ENCODE results near the gene ABCB8.

Gene ABCB8

DNA sequence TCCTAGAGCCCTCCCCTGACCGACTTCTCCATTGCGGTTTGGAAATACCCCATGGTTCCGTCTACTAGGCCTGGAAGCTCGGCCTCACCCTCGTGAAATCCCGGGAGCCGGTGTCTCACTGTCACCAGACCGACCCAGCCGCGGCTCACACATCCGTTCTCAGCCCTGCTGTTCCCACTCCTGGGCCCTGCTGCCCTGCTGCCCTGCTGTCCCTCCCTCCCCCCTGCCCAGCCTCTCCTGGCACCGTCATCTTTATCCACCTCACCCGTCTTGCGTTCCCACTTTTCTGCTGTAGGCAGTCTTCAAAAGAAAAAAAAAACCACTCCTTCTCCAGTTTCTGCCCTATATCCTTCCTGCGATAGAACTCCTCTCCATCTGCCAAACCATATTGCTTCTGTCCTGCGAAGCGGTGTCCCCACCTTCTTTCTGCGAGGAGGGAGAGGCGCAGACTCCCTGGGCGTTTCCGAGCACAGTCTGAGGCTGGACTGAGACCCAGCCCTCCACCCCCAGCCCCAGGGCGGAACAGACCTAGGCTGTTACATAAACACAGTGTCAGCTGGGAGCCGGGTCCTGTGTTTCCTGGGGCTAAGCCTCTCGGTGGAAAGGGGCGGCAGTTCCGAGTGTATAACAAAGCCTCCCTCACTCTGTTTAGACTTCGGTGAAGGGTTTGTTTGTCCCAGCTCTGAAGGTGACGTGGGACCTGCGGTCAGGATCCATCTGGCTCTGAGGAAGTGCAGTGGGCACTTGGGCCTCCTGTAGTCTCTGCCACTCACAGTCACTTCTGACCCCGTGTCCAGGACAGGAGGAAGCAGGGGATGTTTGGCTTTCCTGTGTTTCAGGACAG is 60.8 kb downstream of the ABCB8 start:
- DNase-seq = no peak

DNA sequence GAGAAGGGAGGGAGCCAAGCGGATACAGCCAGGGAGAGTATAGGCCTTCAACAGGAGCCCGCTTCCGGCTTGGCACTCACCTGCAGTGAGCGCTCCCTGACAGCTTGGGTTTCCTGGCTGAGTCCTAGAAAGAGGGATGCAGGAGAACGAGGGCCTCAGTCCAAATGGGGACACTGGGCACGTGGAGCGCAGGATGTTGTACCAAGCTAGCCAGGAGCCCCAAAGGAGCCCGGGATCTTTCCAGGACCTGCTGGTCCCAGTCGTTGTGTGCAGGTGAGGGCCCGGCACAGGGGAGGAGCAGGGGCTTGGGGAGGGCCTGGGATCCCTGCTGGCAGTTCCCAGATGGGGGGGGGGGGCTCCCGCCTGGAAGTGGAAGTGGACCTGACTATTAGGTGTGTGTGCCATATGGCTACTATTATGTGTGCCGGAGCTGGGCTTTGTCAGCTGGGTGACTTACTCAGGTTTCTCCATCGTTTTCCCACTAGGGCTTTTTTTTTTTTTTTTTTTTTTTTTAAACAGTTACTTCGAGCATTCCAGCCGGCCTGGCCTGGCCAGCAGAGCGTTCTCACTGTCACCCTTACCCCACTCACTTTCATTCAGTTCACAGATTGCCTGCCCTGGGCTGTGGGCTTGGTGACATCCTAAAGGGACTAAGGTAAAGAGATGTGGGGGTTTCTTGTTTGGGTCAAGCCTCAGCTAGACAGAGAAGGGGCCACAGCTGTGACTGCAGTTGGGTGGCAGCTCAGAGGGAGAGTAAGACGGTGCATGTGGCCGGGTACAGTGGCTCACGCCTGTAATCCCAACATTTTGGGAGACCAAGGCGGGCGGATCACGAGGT is 61.9 kb downstream of the ABCB8 start:
- no peak for DNase-seq

GRCh38 chr7:151091003-151091402 is 62.8 kb downstream of the ABCB8 start:
- DNase-seq = no peak

GRCh38 chr7:151091431-151091830 is 63.2 kb downstream of the ABCB8 start:
- DNase-seq = no peak

- DNase-seq = no peak
Observed at GRCh38 chr7:151091988-151092387, 63.7 kb downstream of the ABCB8 start.

DNA sequence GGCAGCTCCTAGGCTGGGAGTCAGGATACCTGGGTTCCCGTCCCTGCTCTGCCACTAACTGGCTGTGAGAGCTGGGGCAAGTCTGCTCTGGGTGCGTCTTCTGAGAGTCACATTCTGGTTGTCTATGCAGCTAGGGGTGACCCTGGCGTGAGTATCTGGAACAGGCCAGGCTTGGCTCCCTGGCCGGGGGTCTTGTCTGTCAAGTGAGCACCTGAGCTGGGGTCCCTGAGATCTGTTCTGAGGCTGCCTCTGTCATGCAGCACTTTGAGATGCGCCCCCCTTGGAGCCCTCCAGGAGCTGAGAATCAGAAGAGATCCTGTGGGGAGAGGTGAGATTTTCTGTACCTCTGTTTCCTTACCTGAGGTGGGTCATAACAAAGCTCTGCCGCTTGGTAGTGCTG is 65.5 kb downstream of the ABCB8 start:
- no peak for DNase-seq

GRCh38 chr7:151094675-151095074 is 66.4 kb downstream of the ABCB8 start:
- no peak for DNase-seq

DNA sequence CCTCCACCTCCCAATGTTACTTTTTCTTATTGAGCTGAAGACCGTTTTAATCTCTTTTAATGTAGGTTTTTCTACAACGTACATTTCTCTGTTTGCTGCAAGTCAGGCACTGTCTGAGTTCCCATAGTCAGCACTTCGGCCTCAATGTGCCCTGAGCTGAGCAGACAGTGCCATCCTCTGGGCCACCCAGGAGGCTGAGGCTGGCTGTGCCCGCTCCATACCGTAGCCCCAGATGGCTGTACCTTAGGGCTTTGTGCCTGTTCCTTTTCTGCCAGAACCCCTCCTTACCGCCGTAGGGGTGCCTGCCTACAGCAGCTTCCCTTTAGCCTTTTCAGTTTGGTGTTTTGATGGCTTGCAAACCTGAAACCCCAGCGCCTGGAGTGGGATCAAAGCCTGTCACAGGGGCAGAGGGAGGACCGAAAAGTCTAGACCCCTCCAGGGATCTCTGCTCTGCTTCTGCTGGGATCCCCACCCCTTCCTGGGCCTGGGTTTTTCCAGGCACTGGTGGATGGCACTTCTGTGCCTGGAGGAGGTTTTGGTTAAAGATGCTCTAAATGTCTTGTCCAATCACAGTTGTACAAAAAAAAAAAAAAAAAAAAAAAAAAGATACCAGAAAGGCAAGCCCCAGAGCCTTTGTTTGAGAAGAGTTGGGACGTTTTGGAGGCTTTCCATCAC is 67.0 kb downstream of the ABCB8 start:
- DNase-seq = no peak

- no peak for DNase-seq
Observed at GRCh38 chr7:151095828-151096475, 67.7 kb downstream of the ABCB8 start.

Data from NCI-H146 (cell line).